RWPE1 (cell line): ENCODE data around the gene KIZ.
"Not testable (repeated sequence)": the region's sequence is repeated elsewhere in the genome, so short reads cannot be mapped to it uniquely, and the experiment has no call there.

Source experiments
- CTCF ChIA-PET: fragments of 350-600 bp; sonication (Branson Sonifier 250); formaldehyde crosslinking; extraction: SDS; loops from one replicate; lab custom pipeline; 2021; lab: Yijun Ruan, JAX
- POLR2A ChIA-PET: fragments of 400-600 bp; formaldehyde crosslinking; extraction: SDS; loops from one replicate; lab custom pipeline; 2020; ENCODE audit warnings: antibody characterized with exemption; ENCODE audit not compliant: low non-redundant PET; lab: Yijun Ruan, JAX
- DNase-seq: peaks from one replicate; pipeline ENCODE4 v3.0.0; 2012; ENCODE audit warnings: low spot score
- H3K27ac ChIP-seq: fragments of 450-650 bp; 2 replicates; pipeline ENCODE4 v1.5.1; 2017
- CTCF ChIP-seq: fragments of 450-650 bp; conservative IDR thresholded peaks from 2 replicates; pipeline ENCODE4 v1.5.1; 2017; ENCODE audit warnings: low read depth, mild to moderate bottlenecking

The KIZ gene

GRCh38 chr20:21243811-21244210, 117.9 kb downstream of the KIZ start:
- no peak for TF ChIP-seq CTCF
- CTCF ChIA-PET: interaction anchor here (1.4 kb wide), 1 partner anchor 8 kb away, joined by 3 read pairs; no protein-coding TSS in a partner anchor
- POLR2A ChIA-PET: interaction anchor here (0.5 kb wide), 1 partner anchor 234 kb away, joined by 9 read pairs; no protein-coding TSS in a partner anchor

GRCh38 chr20:21244808-21245207, 118.9 kb downstream of the KIZ start:
- TF ChIP-seq CTCF: no peak
- CTCF ChIA-PET: interaction anchor here (1.4 kb wide), 1 partner anchor 9 kb away, joined by 3 read pairs; no protein-coding TSS in a partner anchor
- POLR2A ChIA-PET: no interaction called here
- no peak overlapping the region for H3K27ac ChIP-seq
- DNase-seq: no peak

More at GRCh38 chr20:21243811-21244210, 117.9 kb downstream of the KIZ start:
- DNase-seq: no peak
- no peak overlapping the region for H3K27ac ChIP-seq

- CTCF ChIA-PET: interaction anchor here (0.6 kb wide), 1 partner anchor 63 kb away, joined by 7 read pairs; no protein-coding TSS in a partner anchor
Measured at GRCh38 chr20:21246161-21246560, 120.3 kb downstream of the KIZ start.

GRCh38 chr20:21247603-21248095, 121.8 kb downstream of the KIZ start:
- DNase-seq, POLR2A ChIA-PET: not testable (repeated sequence)
- CTCF ChIA-PET: interaction anchor here (1.0 to 1.5 kb wide), 2 partner anchors 12 to 375 kb away, joined by 3 to 8 read pairs; no protein-coding TSS in a partner anchor

More at GRCh38 chr20:21246161-21246560, 120.3 kb downstream of the KIZ start:
- H3K27ac ChIP-seq: no peak overlapping the region
- no peak for TF ChIP-seq CTCF
- no peak for DNase-seq
- POLR2A ChIA-PET: no interaction called here

GRCh38 chr20:21251278-21251677, 125.4 kb downstream of the KIZ start:
- POLR2A ChIA-PET: no interaction called here
- DNase-seq: peak; percentile 37

More at GRCh38 chr20:21247603-21248095, 121.8 kb downstream of the KIZ start:
- H3K27ac ChIP-seq: not testable (repeated sequence)

GRCh38 chr20:21257192-21257591, 131.3 kb downstream of the KIZ start:
- DNase-seq: no peak
- no peak for TF ChIP-seq CTCF
- CTCF ChIA-PET: no interaction called here

More at GRCh38 chr20:21251278-21251677, 125.4 kb downstream of the KIZ start:
- no peak for TF ChIP-seq CTCF
- CTCF ChIA-PET: interaction anchor here (0.7 to 1.3 kb wide), 2 partner anchors 15 to 1627 kb away, joined by 3 to 5 read pairs; no protein-coding TSS in a partner anchor
- no peak overlapping the region for H3K27ac ChIP-seq

GRCh38 chr20:21258411-21258810, 132.5 kb downstream of the KIZ start:
- ChIA-PET POLR2A (no interaction called here), CTCF (no interaction called here)
- no peak overlapping the region for H3K27ac ChIP-seq
- TF ChIP-seq CTCF: no peak
- DNase-seq: no peak

More at GRCh38 chr20:21257192-21257591, 131.3 kb downstream of the KIZ start:
- no peak overlapping the region for H3K27ac ChIP-seq
- POLR2A ChIA-PET: no interaction called here
